Activated CD4-positive, alpha-beta T cell treated with anti-CD3 and anti-CD28 coated beads, Interleukin-2, amount 50 U/mL, for 4 hours (primary cell): ENCODE measurements around the gene UBP1.
A peak's percentile ranks its signal among the peaks of the same experiment; 100 is the strongest.
"Not testable (repeated sequence)": the region's sequence is repeated elsewhere in the genome, so short reads cannot be mapped to it uniquely, and the experiment has no call there.

ENCODE experiments used
- DNase-seq, 2 experiments: peaks; one replicate each; pipeline ENCODE4 v3.0.0-alpha.2; 2020

Gene UBP1

DNA sequence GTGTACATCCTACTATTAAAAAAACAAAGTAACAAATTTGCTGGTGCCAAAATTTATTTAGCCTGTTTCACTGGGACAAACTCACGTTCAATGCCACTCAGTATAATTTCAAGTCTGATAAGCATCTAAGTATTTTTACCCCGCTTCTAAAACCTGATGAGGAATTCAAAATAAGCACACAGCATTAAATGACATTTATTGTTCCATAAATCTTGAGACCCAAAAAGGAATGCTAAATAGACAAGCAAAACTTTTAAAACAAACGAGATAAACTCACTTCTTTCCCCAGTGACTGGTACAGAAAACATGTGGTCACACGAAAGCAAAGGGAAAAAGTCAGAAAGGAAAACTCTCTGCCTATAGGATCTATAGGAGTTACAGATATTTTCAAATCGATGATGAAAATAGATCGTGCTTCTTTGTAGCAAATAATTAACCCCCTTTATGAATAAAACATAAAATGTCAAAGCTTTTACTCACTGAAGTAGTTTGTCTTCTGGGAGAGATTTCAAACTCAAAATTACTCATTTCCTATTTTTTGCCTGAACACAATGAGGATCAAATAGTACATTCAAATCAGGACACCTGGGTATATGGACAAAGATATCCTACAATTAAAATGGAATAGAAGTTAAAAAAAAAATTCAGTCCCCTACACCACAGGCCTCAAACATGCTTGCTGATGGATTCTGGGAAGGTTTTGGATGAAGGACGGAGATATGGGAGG, 51.7 kb downstream of the UBP1 start:
- no peak for DNase-seq

DNA sequence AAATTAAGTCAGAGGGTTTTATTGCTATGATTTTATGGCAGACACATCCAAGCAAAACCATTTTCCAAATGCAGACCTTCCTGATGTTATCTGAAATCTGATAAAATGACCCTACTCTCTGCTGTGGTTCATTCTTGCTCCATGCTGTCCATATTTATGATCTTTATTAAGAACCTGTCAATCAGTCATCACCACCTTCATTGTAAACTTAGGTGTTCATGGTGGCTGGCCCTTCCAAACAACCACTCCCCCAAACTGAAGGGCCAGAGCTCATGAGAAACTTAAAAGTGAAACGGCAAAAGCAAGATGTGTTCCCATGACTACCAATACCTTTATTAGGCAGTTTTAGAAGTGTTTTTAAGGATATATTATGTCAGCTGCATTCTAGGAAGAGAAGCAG, 53.6 kb downstream of the UBP1 start:
- no peak for DNase-seq

DNA sequence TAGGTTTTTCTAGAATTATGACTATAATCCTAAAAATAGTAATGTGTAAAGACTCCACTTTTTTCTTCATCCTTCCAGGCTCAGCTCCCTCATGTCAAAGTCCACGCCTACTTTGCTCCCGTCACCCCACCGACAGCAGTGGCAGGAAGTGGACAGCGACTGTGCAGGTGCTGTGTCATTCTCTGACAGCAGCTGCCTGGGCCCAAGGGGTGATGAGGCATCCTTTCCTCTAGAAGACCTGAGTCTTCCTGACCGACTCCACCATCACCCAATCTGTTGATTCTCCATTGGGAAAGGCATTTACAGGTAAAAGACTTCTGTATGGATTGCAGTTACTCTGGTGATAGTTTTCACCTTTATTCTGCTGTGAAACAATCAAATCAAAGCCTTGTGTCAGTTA, 54.8 kb downstream of the UBP1 start:
- peak in 1 of 2 experiments; percentile 2 for DNase-seq

DNA sequence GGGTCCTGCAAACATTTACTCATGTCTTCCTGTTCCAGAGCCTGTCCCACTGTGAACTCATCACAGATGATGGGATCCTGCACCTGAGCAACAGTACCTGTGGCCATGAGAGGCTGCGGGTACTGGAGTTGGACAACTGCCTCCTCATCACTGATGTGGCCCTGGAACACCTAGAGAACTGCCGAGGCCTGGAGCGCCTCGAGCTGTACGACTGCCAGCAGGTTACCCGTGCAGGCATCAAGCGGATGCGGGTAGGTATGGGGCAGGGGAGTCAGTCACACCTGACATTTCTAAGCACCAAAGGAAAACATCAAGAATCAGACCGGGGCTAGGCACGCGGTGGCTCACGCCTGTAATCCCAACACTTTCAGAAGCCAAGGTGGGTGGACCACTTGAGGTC, 56.3 kb downstream of the UBP1 start:
- DNase-seq, result no peak

DNA sequence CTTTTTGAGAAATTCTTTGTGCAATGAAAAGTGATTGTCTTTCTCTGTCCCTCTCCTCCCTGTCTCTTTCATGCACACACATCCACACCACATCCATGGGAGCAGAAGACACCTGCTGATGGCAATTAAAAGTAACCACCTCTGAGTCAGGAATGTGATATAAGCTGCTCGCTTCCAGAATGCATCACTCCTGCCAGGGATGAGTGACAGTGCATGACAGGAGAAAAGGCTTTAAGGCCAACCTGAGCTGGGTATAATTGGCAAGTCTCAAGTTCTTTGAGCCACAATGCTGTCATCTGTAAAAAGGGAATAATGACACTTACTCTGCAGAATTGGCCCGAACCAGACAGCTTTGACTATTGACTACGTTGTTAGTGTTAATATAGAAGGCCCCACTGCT, 59.6 kb downstream of the UBP1 start:
- DNase-seq, result no peak

DNA sequence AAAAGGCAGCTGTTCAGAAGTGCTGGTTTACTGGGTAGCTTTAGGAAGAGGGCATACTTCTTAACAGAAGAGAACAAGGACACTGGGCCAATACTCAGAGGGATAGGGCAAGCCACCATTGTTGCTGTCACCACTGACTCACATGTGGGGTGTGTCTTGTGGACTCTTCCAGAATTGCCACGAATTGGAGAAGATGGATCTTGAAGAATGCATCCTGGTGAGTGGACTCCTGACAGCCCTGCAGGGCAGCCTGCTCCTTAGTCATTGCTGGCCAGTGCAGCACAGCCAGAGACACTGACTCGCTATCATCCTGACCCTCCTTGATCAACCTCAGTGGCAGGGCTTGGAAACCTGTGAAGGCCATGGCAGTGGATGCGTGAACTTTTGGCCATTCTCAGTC, 62.3 kb downstream of the UBP1 start:
- no peak for DNase-seq

DNA sequence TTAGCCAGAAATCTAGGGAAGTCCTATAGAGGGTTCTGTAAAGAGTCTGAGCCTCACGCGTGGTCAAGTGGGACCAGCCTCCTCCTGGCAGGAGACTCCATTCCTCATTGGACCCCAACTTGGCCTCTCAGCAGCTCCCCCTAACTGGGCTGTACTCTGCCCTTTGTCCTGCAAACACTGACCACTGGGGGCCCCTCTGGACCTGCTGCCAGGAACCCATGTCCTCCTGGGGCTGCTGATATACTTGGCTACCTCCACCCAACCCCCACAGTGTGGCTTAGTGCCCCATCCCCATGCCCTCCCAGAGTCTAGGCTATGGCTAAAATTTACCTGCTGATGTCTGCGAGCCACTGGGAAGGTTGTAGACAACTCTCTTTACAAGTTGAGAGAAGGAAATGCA, 62.7 kb downstream of the UBP1 start:
- no peak for DNase-seq

DNA sequence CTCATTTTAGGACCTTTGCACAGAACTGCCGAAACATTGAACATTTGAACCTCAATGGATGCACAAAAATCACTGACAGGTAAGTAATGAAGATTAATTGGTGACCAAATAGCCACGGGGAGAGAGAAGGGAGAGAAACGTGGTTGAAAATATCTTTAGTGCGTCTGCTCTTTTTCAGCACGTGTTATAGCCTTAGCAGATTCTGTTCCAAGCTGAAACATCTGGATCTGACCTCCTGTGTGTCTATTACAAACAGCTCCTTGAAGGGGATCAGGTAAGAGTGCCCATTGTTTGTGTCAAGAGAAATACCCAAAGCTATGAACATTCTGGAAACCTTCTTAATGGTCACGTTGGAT, 67.1 kb downstream of the UBP1 start:
- no peak for DNase-seq

DNA sequence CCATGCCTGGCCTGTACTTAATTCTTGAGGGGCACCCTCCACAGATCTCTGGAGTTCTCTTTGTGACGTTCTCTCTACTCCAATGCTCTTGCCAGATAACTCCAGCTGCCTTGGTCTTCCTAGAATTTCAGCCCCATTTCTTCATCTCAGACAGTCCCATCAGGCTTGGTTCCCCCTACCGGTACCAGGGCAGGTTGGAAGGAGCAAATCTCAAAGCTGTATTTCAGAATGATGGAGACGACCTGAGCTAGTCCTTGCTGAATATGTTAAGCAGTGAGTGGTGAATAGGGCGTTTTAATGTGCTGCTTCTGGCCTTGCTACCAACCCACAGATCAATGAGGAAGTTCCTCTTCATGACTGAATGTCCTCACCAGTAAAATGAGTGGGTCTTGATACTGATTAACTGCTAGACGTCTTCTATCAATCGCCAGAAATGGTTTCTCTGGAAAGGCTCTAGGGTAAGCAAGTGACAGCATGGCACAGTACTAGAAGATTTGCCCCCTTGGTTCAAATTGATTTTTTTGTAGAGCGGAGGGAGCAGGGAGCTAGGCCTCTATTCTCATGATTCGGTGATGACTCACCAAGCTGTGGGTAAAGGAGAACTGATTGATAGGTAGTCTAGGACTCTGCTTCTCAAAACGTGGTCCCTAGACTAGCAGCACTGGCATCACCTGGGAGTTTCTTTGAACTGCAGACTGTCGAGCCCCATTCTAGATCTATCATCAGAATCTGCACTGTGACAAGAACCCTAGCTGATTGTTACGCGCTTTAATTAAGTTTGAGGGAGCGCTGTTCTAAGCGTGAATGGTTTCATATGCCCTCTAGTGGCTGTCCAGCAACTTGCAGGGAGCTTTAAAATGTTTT, 67.8 kb downstream of the UBP1 start:
- DNase-seq, result peak; percentile 20 to 23

DNA sequence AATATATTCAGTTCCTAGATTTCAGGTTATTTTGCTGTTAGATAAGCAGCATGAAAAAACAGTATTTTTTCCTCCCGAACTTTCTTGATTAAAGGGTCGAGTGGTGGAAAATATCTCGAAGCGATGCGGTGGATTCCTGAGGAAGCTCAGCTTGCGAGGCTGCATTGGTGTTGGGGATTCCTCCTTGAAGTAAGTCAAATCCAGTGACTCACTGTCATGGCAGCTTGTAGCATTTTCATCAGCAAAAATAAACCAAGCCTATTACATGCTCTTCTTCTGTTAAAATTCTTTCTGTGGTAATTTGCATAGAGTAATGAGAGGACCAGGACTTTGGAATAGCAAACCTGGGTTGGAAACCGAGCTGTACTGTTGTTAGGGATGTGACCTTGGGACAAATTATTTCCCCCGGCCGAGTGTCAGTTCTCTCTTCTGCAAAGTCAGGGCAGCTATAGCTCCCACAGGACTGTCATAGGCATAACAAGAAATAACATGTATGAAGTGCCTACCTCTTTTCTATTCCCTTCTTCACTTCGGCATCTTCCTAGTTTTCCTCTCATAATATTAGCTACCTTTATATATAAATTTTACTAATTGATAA, 75.6 kb downstream of the UBP1 start:
- no peak for DNase-seq

DNA sequence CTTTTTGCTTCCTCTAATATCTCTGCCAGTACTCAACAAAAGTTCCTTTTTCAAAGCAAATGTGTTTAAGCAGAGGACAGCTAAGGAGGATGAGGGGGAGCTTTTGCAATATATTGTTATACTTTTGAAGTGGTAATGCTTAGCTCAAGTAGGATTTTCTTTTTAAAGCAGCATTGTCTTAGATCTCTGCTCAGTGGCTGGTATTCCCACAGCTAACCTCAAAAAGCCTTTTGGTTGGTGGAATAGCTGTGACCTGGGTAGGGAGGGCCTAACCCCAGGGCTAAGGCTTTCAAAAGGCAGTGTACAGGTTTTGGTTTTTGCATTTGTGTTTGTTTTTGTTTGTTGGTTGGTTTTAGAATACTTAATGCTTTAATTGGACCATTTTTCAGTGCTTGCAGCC, 76.1 kb downstream of the UBP1 start:
- DNase-seq, result no peak

DNA sequence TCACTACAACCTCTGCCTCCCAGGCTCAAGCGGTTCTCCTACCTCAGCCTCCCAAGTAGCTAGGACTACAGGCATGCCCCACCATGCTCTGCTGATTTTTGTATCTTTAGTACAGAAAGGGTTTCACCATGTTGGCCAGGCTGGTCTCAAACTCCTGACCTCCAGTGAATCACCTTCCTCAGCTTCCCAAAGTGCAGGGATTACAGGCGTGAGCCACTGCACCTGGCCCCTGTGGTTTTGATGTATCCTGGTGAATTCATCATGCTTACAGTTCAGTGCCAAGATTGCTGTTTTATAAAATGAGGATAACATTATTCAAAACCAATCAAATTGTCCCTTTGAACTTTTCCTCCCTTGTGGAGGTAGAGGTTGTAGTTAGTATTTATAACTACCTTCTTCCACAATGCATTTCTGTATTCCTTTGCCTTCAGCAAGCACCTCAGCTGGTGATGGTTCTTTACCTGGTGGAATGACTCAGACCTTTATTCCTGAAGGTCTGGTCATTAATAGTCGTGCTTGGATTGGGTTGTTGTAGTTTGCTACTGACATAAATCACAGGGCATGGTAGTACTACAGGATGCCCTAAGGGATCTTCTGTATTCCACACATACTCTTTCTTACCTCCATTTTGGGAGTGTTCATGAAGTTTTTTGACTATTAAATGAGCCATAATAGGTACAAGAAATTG, 76.9 kb downstream of the UBP1 start:
- DNase-seq, result no peak

DNA sequence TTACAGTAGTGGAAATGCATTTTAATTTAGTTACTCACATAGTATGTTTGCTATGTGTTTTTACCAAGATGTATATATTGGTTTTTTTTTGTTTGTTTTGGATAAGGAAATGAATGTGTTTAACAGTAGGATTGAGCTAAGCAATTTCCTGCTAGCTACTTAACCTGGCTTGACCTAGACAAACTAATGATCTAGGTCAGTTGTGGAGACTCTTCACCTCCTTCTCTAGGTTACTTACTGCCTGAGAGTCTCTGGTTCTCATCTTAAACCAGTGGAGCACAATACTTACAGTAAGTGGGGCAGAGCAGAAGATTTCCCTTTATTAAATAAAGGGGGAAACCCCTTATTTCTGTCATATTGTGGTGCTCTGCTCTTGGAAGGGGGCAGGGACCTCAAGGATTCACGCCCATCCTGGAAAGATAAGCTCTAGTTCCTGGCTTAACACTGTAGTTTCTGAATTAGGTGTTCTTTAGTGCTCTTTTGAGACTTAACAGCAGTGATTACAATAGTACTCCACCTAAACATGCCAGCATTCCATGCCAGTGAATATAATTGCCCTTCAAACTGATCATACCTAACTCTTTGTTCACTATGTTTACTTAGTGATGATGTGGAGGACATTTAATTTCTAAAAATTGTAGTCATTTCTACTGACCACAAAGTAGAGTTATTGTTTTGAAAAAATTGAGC, 79.9 kb downstream of the UBP1 start:
- no peak for DNase-seq

DNA sequence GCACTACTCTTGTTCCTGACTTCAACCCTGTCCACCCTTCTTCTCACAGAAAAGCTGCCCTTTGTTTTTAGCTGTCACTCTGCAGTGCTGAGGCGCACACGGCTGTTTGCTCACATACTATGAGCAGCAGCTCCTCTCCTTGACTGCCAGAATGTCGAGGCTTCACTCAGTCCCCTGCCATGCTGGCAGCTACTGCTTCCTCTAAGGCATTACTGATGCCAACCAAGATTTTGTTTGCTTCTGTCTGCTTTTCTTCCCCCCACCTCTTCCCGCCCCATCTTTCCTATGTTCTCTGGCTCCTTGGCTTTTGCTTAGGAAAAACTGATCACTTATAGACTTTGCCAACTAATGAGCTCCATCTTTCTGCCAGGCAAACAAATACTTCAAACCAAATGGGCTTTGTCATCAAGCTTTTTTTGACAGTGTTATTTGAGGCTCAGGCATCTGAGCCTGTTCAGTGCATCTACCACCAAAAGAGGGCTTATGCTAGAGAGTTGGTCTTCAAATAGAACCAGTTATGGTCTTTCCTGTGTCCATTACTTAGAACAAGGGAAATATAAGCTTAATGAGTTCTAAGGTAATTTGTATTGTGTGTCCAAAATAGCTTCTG, 81.9 kb downstream of the UBP1 start:
- DNase-seq, result no peak

DNA sequence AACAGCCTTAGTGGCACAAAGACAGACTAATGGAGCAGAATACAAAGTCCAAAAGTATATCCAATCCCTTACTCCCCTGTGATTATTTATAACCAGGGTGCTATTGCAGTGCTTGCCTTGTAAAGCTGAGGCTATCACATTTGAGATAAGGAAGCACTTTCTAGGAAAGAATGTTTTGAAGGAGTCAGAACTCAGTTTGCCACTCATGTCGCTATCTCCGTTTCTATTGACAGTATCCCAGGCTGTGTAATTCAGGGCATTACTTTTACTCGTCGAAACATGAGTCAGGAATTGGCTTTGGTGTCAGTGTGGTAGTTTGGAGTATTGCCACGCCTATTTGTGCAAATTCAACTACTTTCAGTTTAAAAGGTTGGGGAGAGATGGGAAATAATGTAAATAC, 84.6 kb downstream of the UBP1 start:
- no peak for DNase-seq

DNA sequence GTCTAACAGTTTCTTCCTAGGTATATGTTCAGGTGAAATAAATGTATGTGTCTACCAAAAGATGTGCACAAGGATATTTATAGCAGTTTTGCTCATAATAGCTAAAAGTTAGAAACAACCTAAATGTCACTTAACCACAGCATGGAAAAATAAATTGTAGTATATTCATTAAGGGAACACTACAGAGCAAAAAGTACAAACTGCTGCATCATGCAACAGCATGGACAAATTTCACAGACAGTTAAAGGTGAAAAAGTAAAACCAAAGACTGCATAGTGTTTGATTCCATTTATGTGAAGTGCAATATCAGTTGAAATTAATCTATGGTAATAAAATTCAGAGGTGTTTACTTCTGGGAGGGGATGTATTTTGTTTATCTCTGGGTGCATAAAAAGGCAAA, 100.4 kb downstream of the UBP1 start:
- DNase-seq, result no peak

DNA sequence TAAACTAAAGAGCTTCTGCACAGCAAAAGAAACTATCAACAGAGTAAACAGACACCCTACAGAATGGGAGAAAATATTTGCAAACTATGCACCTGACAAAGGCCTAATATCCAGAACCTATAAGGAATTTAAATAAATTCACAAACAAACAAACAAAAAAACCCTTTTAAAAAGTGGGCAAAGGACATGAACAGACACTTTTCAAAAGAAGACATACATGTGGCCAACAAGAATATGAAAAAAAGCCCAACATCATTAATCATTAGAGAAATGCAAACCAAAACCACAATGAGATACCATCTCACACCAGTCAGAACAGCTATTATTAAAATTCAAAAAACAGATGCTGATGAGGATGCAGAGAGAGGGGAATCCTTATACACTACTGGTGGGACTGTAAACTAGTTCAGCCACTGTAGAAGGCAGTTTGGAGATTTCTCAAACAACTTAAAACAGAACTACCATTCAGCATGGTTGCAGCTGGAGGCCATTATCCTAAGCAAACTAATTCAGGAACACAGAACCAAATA, 101.2 kb downstream of the UBP1 start:
- not testable (repeated sequence) for DNase-seq
